HEK293T (cell line): ENCODE results near the gene POLDIP3.

Experiments used
- CTCF ChIA-PET: fragments of 350-600 bp; formaldehyde crosslinking; extraction: SDS; loops from one replicate; lab custom pipeline; 2021; ENCODE audit warnings: antibody characterized with exemption, inconsistent platforms; lab: Yijun Ruan, JAX
- POLR2A ChIA-PET: fragments of 350-600 bp; formaldehyde crosslinking; extraction: SDS; loops from one replicate; lab custom pipeline; 2020; ENCODE audit warnings: antibody characterized with exemption, inconsistent platforms; lab: Yijun Ruan, JAX
- DNase-seq: peaks from one replicate; pipeline ENCODE4 v3.0.0; 2012; ENCODE audit warnings: mixed read lengths; ENCODE audit errors: extremely low spot score
- ARNT ChIP-seq: fragments of 450-650 bp; IDR thresholded peaks from 2 replicates; pipeline ENCODE4 v1.6.1; 2017; ENCODE audit warnings: mild to moderate bottlenecking
- BHLHE40 ChIP-seq: fragments of 450-650 bp; IDR thresholded peaks from 2 replicates; pipeline ENCODE4 v1.6.1; 2016; ENCODE audit warnings: mild to moderate bottlenecking, moderate library complexity, borderline replicate concordance
- CTBP1 ChIP-seq: fragments of 450-650 bp; IDR thresholded peaks from 2 replicates; pipeline ENCODE4 v1.6.1; 2016; ENCODE audit warnings: borderline replicate concordance
- ELF4 ChIP-seq: fragments of 450-650 bp; IDR thresholded peaks from 2 replicates; pipeline ENCODE4 v1.6.1; 2017; ENCODE audit warnings: antibody characterized with exemption
- FOXA1 ChIP-seq: fragments of 450-650 bp; IDR thresholded peaks from 2 replicates; pipeline ENCODE4 v1.6.1; 2016; ENCODE audit warnings: mild to moderate bottlenecking
- FOXK2 ChIP-seq: fragments of 450-650 bp; IDR thresholded peaks from 2 replicates; pipeline ENCODE4 v1.6.1; 2016; ENCODE audit warnings: mild to moderate bottlenecking
- FOXM1 ChIP-seq: fragments of 450-650 bp; IDR thresholded peaks from 2 replicates; pipeline ENCODE4 v1.6.1; 2017; ENCODE audit warnings: mild to moderate bottlenecking, borderline replicate concordance
- HDGF ChIP-seq: fragments of 450-650 bp; IDR thresholded peaks from 2 replicates; pipeline ENCODE4 v1.6.1; 2017; ENCODE audit warnings: antibody characterized with exemption, borderline replicate concordance
- L3MBTL2 ChIP-seq: fragments of 450-650 bp; conservative IDR thresholded peaks from 2 replicates; pipeline ENCODE4 v1.6.1; 2016; ENCODE audit warnings: mild to moderate bottlenecking
- LEF1 ChIP-seq: fragments of 450-650 bp; IDR thresholded peaks from 2 replicates; pipeline ENCODE4 v1.6.1; 2017; ENCODE audit warnings: mild to moderate bottlenecking, borderline replicate concordance
- NFRKB ChIP-seq: fragments of 450-650 bp; IDR thresholded peaks from 2 replicates; pipeline ENCODE4 v1.6.1; 2016; ENCODE audit warnings: mild to moderate bottlenecking, moderate library complexity
- SP1 ChIP-seq: fragments of 450-650 bp; IDR thresholded peaks from 2 replicates; pipeline ENCODE4 v1.6.1; 2017
- SUZ12 ChIP-seq: fragments of 450-650 bp; IDR thresholded peaks from 2 replicates; pipeline ENCODE4 v1.6.1; 2016; ENCODE audit warnings: mild to moderate bottlenecking
- TARDBP ChIP-seq: fragments of 450-650 bp; IDR thresholded peaks from 2 replicates; pipeline ENCODE4 v1.6.1; 2016
- ZNF384 ChIP-seq: fragments of 450-650 bp; IDR thresholded peaks from 2 replicates; pipeline ENCODE4 v1.6.1; 2016
- TF ChIP-seq, protein P1 (sequence below): fragments of 450-650 bp; IDR thresholded peaks from 2 replicates; pipeline ENCODE4 v1.6.1; 2016

POLDIP3 gene

GRCh38 chr22:42602470-42602869 is 12.2 kb downstream of the POLDIP3 start:
- no peak for TF ChIP-seq ZNF384
- TF ChIP-seq L3MBTL2, result no peak
- no peak for TF ChIP-seq SP1
- TF ChIP-seq TARDBP, result no peak
- TF ChIP-seq CTBP1, result no peak
- no peak for TF ChIP-seq FOXK2
- TF ChIP-seq, protein P1, sequence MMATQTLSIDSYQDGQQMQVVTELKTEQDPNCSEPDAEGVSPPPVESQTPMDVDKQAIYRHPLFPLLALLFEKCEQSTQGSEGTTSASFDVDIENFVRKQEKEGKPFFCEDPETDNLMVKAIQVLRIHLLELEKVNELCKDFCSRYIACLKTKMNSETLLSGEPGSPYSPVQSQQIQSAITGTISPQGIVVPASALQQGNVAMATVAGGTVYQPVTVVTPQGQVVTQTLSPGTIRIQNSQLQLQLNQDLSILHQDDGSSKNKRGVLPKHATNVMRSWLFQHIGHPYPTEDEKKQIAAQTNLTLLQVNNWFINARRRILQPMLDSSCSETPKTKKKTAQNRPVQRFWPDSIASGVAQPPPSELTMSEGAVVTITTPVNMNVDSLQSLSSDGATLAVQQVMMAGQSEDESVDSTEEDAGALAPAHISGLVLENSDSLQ, result no peak
- TF ChIP-seq FOXM1, result no peak
- no peak for TF ChIP-seq ARNT
- TF ChIP-seq HDGF, result no peak
- TF ChIP-seq ELF4, result no peak
- TF ChIP-seq LEF1, result no peak
- TF ChIP-seq BHLHE40, result no peak
- no peak for TF ChIP-seq NFRKB
- no peak for TF ChIP-seq FOXA1
- no peak for TF ChIP-seq SUZ12
- no peak for DNase-seq
- POLR2A ChIA-PET, result no interaction called here
- CTCF ChIA-PET, result no interaction called here

DNA sequence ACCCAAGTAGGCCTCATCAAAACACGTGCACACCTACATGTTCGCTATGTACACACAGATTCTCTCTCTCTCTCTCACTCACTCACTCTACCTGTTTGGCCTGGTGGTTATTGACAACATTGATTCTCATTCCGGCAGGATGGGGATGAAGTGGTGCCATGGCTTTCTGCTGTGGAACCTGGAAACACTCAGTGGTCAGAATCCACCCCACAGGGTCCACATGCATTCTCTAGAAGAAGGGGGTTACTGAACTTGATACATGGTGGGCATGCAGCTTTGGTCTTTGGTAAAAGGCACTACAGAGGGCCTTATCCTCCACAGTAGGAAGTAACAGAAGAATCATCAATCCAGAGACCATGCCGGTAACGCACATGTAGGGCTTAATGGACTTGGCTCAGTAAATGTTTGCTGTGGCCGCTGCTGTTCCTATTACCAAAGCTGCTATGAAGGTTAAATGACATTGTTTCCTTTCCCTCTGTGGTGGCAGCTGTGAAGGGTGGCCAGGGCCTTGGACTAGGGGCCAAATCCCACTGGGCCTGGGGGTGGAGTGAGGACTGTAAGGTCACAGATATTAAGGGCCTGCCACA is 12.7 kb downstream of the POLDIP3 start:
- ChIA-PET POLR2A (no interaction called here), CTCF (no interaction called here)
- TF ChIP-seq ELF4, result no peak
- DNase-seq, result no peak

GRCh38 chr22:42596863-42597530 is 17.7 kb downstream of the POLDIP3 start:
- CTCF ChIA-PET, result no interaction called here
- no peak for DNase-seq
- TF ChIP-seq ZNF384, result no peak
- POLR2A ChIA-PET, result interaction anchor here (1.2 to 4.7 kb wide), 2 partner anchors 15 to 18 kb away, joined by 4 to 20 read pairs; partner anchors contain the start of gene POLDIP3

GRCh38 chr22:42596336-42596735 is 18.3 kb downstream of the POLDIP3 start:
- DNase-seq, result no peak
- TF ChIP-seq HDGF (no peak), CTBP1 (no peak), FOXK2 (no peak), L3MBTL2 (no peak), SP1 (no peak), BHLHE40 (no peak), ZNF384 (no peak), NFRKB (no peak), ELF4 (no peak), TARDBP (no peak), SUZ12 (no peak), LEF1 (no peak), FOXA1 (no peak), FOXM1 (no peak), ARNT (no peak)
- TF ChIP-seq, protein P1, result no peak
- ChIA-PET CTCF (interaction anchor here (1.3 to 1.8 kb wide), 2 partner anchors 11 to 14 kb away, joined by 3 to 4 read pairs; no protein-coding TSS in a partner anchor), POLR2A (interaction anchor here (4.7 kb wide), 1 partner anchor 19 kb away, joined by 20 read pairs; the partner anchor contains the start of gene POLDIP3)

DNA sequence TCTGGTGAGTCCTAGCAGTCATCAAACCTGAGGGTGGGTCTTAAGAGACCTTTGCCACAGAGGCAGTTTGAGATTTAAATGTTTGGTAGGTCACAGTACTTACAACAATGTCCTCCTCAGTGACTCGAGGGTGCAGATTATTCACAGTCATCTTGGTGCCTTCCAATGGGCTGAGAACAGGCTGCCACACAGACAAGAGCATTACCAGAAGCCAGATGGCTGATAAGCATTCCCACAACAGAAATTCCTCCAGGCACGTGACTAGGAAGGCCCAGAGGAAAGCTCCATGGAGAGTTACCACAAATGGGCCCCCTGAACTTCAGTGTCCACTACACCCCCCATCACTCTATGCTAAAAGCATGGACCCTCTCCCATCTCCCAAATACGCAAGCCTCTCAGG is 19.2 kb downstream of the POLDIP3 start:
- TF ChIP-seq CTBP1 (no peak), SUZ12 (no peak), ZNF384 (no peak), LEF1 (no peak), ARNT (no peak)
- TF ChIP-seq, protein P1, result no peak
- CTCF ChIA-PET, result interaction anchor here (1.3 to 1.8 kb wide), 2 partner anchors 10 to 13 kb away, joined by 3 to 4 read pairs; no protein-coding TSS in a partner anchor
- POLR2A ChIA-PET, result interaction anchor here (4.7 kb wide), 1 partner anchor 19 kb away, joined by 20 read pairs; the partner anchor contains the start of gene POLDIP3
- DNase-seq, result no peak

GRCh38 chr22:42591987-42592386 is 22.7 kb downstream of the POLDIP3 start:
- ChIA-PET POLR2A (interaction anchor here (1.5 kb wide), 1 partner anchor 23 kb away, joined by 4 read pairs; the partner anchor contains the start of gene POLDIP3), CTCF (no interaction called here)
- no peak for TF ChIP-seq LEF1
- no peak for DNase-seq
